Measurements from ENCODE around the gene LBP. TPM values are rescaled to one million over a fixed set of nuclear protein-coding genes. Genes with fewer than 3 reads are reported as not detected.

Gene LBP
- total RNA-seq, 1 experiment from 2014 or later: 0.15 TPM

- no peak for ATAC-seq
- DNase-seq (ENCODE audit: low read depth, low spot score): no peak
- RAD21 ChIA-PET (ENCODE audit: low non-redundant PET in 1 of 2, low total read pairs in 2 of 2, uncharacterized antibody in 2 of 2, unreplicated experiment in 2 of 2): no interaction called here
- intact Hi-C loops (cut with micrococcal nuclease): loop anchor here (5.0 kb wide), 1 partner anchor 248 kb away; no protein-coding TSS in a partner anchor
- Histone ChIP-seq H3K9me2 (ENCODE audit: insufficient read depth) (no peaks in the 10 kb centered on the region), H3K9ac (ENCODE audit: low read length) (no peak overlapping the region), H3K27me3 (ENCODE audit: insufficient read depth, low read length) (0 out of 2 replicates have a peak, but pooled peaks cover under 1% of the 10 kb centered on the region), H3K9me3 (ENCODE audit: control insufficient read depth in 1 of 2, insufficient read depth in 1 of 2, low read depth in 1 of 2, low read length in 2 of 2) (peaks cover 0 to 5% of the 10 kb centered on the region in 2 experiments; a peak in 1 of 4 replicates), H3K4me1 (ENCODE audit: control insufficient read depth in 1 of 2, insufficient read depth in 2 of 2, low read length in 2 of 2) (peaks cover 0 to under 1% of the 10 kb centered on the region in 2 experiments; a peak in 2 of 4 replicates), H2AFZ (ENCODE audit: low read depth, low read length, poor library complexity, severe bottlenecking) (no peak overlapping the region), H3K4me2 (ENCODE audit: low read length) (no peak overlapping the region), H3K4me3 (replicated peaks in 1 of 2; ENCODE audit: low read depth in 1 of 2, low read length in 2 of 2) (no peak overlapping the region), H4K20me1 (ENCODE audit: insufficient read depth) (no peaks in the 10 kb centered on the region), H3K27ac (ENCODE audit: low read depth, low read length) (no peak overlapping the region), H3K36me3 (ENCODE audit: control insufficient read depth in 1 of 2, insufficient read depth in 2 of 2, low read length in 2 of 2) (no peaks in the 10 kb centered on the region), H3K79me2 (ENCODE audit: insufficient read depth, low read length) (no peaks in the 10 kb centered on the region)
- no TSS peak for BruUV-seq (replicated peaks)
- TF ChIP-seq REST (IDR thresholded peaks at IDR 0.05; ENCODE audit: low read depth) (no peak), YY1 (IDR thresholded peaks at IDR 0.05; ENCODE audit: extremely low read depth, insufficient replicate concordance, low read depth, low read length) (no peak), ZNF274 (IDR thresholded peaks at IDR 0.05; ENCODE audit: low read depth, low read length) (no peak), ZBTB33 (IDR thresholded peaks at IDR 0.05; ENCODE audit: extremely low read depth, insufficient replicate concordance, low read length) (no peak), POLR2AphosphoS5 (IDR thresholded peaks at IDR 0.05; ENCODE audit: low read depth, low read length) (no peak), EZH2 (IDR thresholded peaks at IDR 0.05) (no peak), EZH2phosphoT487 (IDR thresholded peaks at IDR 0.05; ENCODE audit: borderline replicate concordance) (no peak), FOSL1 (IDR thresholded peaks at IDR 0.05; ENCODE audit: low read depth) (no peak), SP1 (IDR thresholded peaks at IDR 0.05; ENCODE audit: low read depth) (no peak), RAD21 (IDR thresholded peaks at IDR 0.05; ENCODE audit: low read depth) (no peak), POLR2A (IDR thresholded peaks at IDR 0.05; ENCODE audit: borderline replicate concordance, extremely low read depth, insufficient read depth, insufficient read length) (no peak), ZFX (IDR thresholded peaks at IDR 0.05) (no peak), CEBPB (IDR thresholded peaks at IDR 0.05; ENCODE audit: low read depth) (no peak), CTCF (IDR thresholded peaks at IDR 0.05 in 2 of 3, conservative IDR thresholded peaks at IDR 0.05 in 1 of 3; ENCODE audit: borderline replicate concordance in 1 of 3, insufficient read depth in 1 of 3, low read depth in 2 of 3, low read length in 2 of 3) (no peak), ELF1 (IDR thresholded peaks at IDR 0.05; ENCODE audit: borderline replicate concordance, low read depth) (no peak), MAX (IDR thresholded peaks at IDR 0.05) (no peak)
- POLR2A ChIA-PET: no interaction called here
- CTCF ChIA-PET: interaction anchor here (0.6 to 1.8 kb wide), 9 partner anchors 16 to 248 kb away, joined by 3 to 9 read pairs (median 4); no protein-coding TSS in a partner anchor
These were observed 40.7 kb upstream of the LBP start for GRCh38 chr20:38305541-38305940.

All from HCT116 (cell line).